ENCODE results near the gene PDE4D.

The PDE4D gene

GRCh38 chr5:59542851-59543820 is 350.4 kb downstream of the PDE4D start:
- no peak overlapping the region for H3K9ac ChIP-seq
- H3K27ac ChIP-seq, result no peak overlapping the region

GRCh38 chr5:59542306-59542705 is 351.2 kb downstream of the PDE4D start:
- Histone ChIP-seq H3K4me1 (no peaks in the 10 kb centered on the region), H3K36me3 (no peaks in the 10 kb centered on the region), H3K4me2 (no peak overlapping the region), H3K9me3 (replicated peaks in 1 of 11) (no peaks in the 10 kb centered on the region), H3K4me3 (no peak overlapping the region), H3K9ac (no peak overlapping the region), H4K20me1 (no peaks in the 10 kb centered on the region), H3K27me3 (no peaks in the 10 kb centered on the region), H3K27ac (no peak overlapping the region)
- no peak for TF ChIP-seq Cebpa-rat (IDR thresholded peaks at IDR 0.05)

More at GRCh38 chr5:59542851-59543820, 350.4 kb downstream of the PDE4D start:
- no peak for TF ChIP-seq Cebpa-rat (IDR thresholded peaks at IDR 0.05)
- no peaks in the 10 kb centered on the region for H3K9me3 ChIP-seq (replicated peaks in 1 of 11)
- H4K20me1 ChIP-seq, result no peaks in the 10 kb centered on the region
- no peaks in the 10 kb centered on the region for H3K36me3 ChIP-seq
- no peaks in the 10 kb centered on the region for H3K4me1 ChIP-seq
- H3K4me3 ChIP-seq, result no peak overlapping the region
- no peak overlapping the region for H3K4me2 ChIP-seq
- no peaks in the 10 kb centered on the region for H3K27me3 ChIP-seq

GRCh38 chr5:59540366-59540765 is 353.2 kb downstream of the PDE4D start:
- Histone ChIP-seq H3K9ac (no peak overlapping the region), H3K4me1 (no peaks in the 10 kb centered on the region), H4K20me1 (no peaks in the 10 kb centered on the region), H3K27ac (no peak overlapping the region), H3K36me3 (no peaks in the 10 kb centered on the region), H3K4me3 (no peak overlapping the region), H3K27me3 (no peaks in the 10 kb centered on the region), H3K9me3 (replicated peaks in 1 of 11) (no peaks in the 10 kb centered on the region), H3K4me2 (no peak overlapping the region)
- TF ChIP-seq Cebpa-rat (IDR thresholded peaks at IDR 0.05), result no peak

- Histone ChIP-seq H3K4me2 (no peak overlapping the region), H3K27me3 (no peaks in the 10 kb centered on the region), H3K9me3 (replicated peaks in 1 of 11) (no peaks in the 10 kb centered on the region), H4K20me1 (no peaks in the 10 kb centered on the region), H3K27ac (no peak overlapping the region), H3K36me3 (no peaks in the 10 kb centered on the region), H3K4me3 (no peak overlapping the region), H3K4me1 (no peaks in the 10 kb centered on the region), H3K9ac (no peak overlapping the region)
- TF ChIP-seq Cebpa-rat (IDR thresholded peaks at IDR 0.05), result no peak
Observed at GRCh38 chr5:59538750-59539121, 354.8 kb downstream of the PDE4D start.

GRCh38 chr5:59537961-59538749 is 355.4 kb downstream of the PDE4D start:
- H3K36me3 ChIP-seq, result no peaks in the 10 kb centered on the region
- no peak overlapping the region for H3K9ac ChIP-seq
- H3K4me1 ChIP-seq, result no peaks in the 10 kb centered on the region
- no peak overlapping the region for H3K4me3 ChIP-seq
- H3K4me2 ChIP-seq, result no peak overlapping the region
- H3K27ac ChIP-seq, result no peak overlapping the region
- no peaks in the 10 kb centered on the region for H3K27me3 ChIP-seq
- no peak for TF ChIP-seq Cebpa-rat (IDR thresholded peaks at IDR 0.05)
- no peaks in the 10 kb centered on the region for H4K20me1 ChIP-seq
- H3K9me3 ChIP-seq (replicated peaks in 1 of 11), result no peaks in the 10 kb centered on the region

GRCh38 chr5:59536875-59537274 is 356.7 kb downstream of the PDE4D start:
- no peaks in the 10 kb centered on the region for H4K20me1 ChIP-seq
- H3K36me3 ChIP-seq, result no peaks in the 10 kb centered on the region
- H3K4me3 ChIP-seq, result no peak overlapping the region
- H3K9ac ChIP-seq, result no peak overlapping the region
- no peaks in the 10 kb centered on the region for H3K4me1 ChIP-seq
- H3K27me3 ChIP-seq, result no peaks in the 10 kb centered on the region
- H3K27ac ChIP-seq, result no peak overlapping the region
- no peak for TF ChIP-seq Cebpa-rat (IDR thresholded peaks at IDR 0.05)
- H3K4me2 ChIP-seq, result no peak overlapping the region
- H3K9me3 ChIP-seq (replicated peaks in 1 of 11), result no peaks in the 10 kb centered on the region

- Histone ChIP-seq H4K20me1 (no peaks in the 10 kb centered on the region), H3K27ac (no peak overlapping the region), H3K4me2 (no peak overlapping the region), H3K36me3 (no peaks in the 10 kb centered on the region), H3K4me3 (no peak overlapping the region), H3K9me3 (replicated peaks in 1 of 11) (no peaks in the 10 kb centered on the region), H3K27me3 (no peaks in the 10 kb centered on the region), H3K4me1 (no peaks in the 10 kb centered on the region), H3K9ac (no peak overlapping the region)
- no peak for TF ChIP-seq Cebpa-rat (IDR thresholded peaks at IDR 0.05)
Observed at GRCh38 chr5:59535561-59535960, 358.0 kb downstream of the PDE4D start.

- TF ChIP-seq Cebpa-rat (IDR thresholded peaks at IDR 0.05), result no peak
- H3K9ac ChIP-seq, result no peak overlapping the region
Observed at GRCh38 chr5:59533730-59534108, 359.8 kb downstream of the PDE4D start.

GRCh38 chr5:59532979-59533729 is 360.4 kb downstream of the PDE4D start:
- no peak overlapping the region for H3K9ac ChIP-seq
- H4K20me1 ChIP-seq, result no peaks in the 10 kb centered on the region
- no peaks in the 10 kb centered on the region for H3K4me1 ChIP-seq
- no peaks in the 10 kb centered on the region for H3K27me3 ChIP-seq
- H3K9me3 ChIP-seq (replicated peaks in 1 of 11), result no peaks in the 10 kb centered on the region
- H3K27ac ChIP-seq, result no peak overlapping the region
- H3K36me3 ChIP-seq, result no peaks in the 10 kb centered on the region
- no peak overlapping the region for H3K4me3 ChIP-seq
- H3K4me2 ChIP-seq, result no peak overlapping the region
- no peak for TF ChIP-seq Cebpa-rat (IDR thresholded peaks at IDR 0.05)

More at GRCh38 chr5:59533730-59534108, 359.8 kb downstream of the PDE4D start:
- no peaks in the 10 kb centered on the region for H3K4me1 ChIP-seq
- H3K9me3 ChIP-seq (replicated peaks in 1 of 11), result no peaks in the 10 kb centered on the region
- no peaks in the 10 kb centered on the region for H4K20me1 ChIP-seq
- H3K4me2 ChIP-seq, result no peak overlapping the region
- H3K4me3 ChIP-seq, result no peak overlapping the region
- H3K36me3 ChIP-seq, result no peaks in the 10 kb centered on the region
- no peak overlapping the region for H3K27ac ChIP-seq
- no peaks in the 10 kb centered on the region for H3K27me3 ChIP-seq

Data from BLaER1 treated with 17β-estradiol and CSF1 and Interleukin-3, amounts not matched to agents 10 nM and 100 nM (cell line).